NCI-H1048 (cell line): ENCODE data around the gene MCEMP1.

Source experiments
- DNase-seq: peaks from one replicate; lab custom pipeline; 2025; lab: John Stamatoyannopoulos, UW

Gene MCEMP1, protein sequence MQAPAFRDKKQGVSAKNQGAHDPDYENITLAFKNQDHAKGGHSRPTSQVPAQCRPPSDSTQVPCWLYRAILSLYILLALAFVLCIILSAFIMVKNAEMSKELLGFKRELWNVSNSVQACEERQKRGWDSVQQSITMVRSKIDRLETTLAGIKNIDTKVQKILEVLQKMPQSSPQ

DNA sequence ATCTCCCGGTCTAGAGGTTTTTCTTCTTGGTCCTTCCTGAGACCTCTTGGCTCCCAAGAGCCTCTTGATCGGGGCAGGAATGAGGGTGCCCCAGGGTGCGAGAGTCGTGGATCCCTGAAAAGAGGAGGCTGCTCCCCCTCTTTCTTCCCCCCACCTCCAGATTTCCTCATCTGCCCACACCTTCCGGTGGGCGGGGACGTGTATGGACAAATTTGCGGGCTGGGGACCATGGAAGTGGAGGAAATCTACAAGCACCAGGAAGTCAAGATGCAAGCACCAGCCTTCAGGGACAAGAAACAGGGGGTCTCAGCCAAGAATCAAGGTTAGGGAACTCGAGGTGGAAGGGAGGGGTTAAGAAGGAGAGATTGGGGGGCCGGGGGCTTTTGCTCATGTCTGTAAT lies at the start of gene MCEMP1:
Gene MCEMP1 (plus strand): TSS at position 237 of the 400 bp plus-strand sequence. CDS start 31 bp downstream, at position 268.
- no peak for DNase-seq

DNA sequence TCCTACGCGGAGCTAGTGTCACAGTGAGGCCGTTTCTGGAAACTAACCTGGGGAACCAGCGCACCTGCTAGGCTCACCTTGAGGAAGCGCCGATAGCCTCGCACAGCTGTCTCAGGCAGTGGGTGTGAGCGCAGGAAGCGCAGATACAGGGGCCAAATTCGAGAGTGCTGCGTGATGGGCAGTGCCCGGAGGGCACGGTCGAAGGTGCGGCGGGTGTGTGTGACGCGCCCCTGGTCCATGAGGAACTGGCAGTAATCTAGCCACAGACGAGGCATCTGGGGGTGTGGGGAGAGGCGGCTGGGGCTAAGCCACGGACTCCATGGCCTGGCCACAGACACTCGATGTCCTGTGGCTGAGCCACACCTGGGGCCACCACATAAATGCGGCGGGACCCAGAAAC lies 49.7 kb upstream of the MCEMP1 start:
- no peak for DNase-seq

DNA sequence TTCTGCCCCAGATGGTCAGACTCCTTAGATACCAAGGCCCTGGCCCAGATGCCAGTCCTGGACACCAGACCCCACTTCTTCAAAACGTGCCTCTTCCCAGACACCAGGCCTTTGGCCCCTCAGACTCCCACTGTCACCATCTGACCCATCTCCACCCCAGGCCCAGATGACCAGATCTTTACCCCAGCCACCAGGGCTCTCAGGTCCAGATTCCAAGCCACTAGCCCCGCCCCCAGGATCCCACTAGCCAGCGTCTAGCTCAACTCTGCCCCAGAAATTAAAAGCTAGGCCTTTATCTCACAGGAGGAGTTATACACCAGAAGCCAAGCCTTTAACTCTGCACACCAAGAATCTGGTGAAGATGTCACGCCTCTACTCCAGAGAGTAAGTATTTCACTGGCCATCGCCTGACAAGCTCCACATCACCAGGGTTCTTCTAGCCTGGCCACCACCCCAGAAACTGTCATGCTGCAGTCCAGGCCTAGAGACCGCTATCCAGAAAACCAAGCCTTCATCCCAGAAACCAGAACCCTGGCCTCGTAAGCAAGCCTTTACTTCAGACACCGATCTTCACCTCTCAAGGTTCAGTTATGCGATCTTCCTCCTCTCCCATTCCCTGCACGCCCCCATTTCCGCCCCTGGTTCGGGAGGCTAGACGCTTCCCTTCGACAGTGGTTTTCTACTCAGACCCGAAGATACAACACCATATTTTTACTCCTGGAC lies 48.1 kb upstream of the MCEMP1 start:
- no peak for DNase-seq

GRCh38 chr19:7629347-7630054 lies 47.4 kb upstream of the MCEMP1 start, which contains the start of the genes PET100 and XAB2:
TSS of gene PET100 (plus strand) at chr19:7629793. CDS start at chr19:7629834, 41 bp downstream.
TSS of gene XAB2 (minus strand) at chr19:7629545. CDS start at chr19:7629527, 18 bp downstream.
- peak; percentile 95 for DNase-seq

GRCh38 chr19:7631577-7631976 lies 45.3 kb upstream of the MCEMP1 start:
- DNase-seq = no peak

DNA sequence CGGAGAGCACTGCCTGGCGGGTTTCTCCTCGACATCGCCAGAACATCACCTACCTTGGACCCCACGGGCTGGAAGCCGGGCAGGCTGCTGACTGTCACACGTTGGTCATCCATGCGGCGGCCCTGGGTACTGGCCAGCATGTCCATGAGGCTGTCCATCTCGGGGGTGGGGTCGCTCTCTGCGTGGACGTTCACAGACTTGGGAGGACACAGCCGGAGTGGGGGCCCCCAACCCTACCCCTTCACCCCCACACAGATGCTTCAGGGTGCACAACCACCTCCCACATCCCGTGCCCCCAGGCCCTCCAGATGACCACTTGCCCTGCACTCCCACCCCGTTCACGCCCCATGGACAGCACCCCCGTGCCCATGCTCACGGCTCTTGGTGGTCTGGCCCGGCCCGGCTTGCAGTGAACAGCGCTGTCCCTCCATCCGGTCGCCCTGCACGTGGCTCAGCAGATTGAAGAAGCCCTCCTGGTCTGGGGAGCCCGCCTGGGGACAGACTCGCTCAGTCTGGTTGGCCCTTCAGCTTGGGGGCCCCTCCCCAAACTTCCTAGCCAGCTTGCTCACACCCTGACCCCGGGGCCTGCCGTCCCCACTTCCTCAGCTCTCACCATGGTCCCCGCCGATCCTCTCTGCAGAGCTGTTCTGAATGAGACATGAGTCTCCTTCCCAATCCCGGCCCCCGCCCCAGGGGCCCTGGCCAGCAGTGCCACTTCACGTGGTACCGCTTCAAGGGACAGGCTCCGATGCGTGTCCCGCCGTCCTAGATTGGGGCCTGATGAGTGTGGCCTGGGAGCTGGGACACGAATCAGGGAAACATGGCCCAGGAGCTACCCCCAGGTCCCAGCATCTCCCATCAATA lies 44.3 kb upstream of the MCEMP1 start:
- DNase-seq = no peak

DNA sequence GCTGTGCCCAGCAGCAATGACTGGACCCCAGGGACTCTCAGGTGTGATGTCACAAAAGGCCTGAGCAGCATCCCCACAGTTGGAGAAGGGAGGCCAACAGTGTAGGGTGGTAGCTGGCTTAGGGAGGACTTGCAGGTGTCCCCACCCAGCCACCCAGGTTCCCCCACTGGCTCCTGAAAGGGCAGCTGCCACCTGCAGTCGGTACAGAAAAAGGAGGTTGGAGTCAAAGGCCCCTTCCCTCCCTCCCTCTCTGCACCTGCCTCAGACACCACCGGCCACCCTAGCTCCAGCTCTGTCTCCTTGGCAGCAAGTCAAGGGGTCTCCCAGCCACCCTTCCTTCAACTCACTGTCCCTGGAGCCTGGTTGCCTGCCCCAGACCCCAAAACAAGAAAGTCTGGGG lies 43.2 kb upstream of the MCEMP1 start, which contains the start of gene PCP2:
Gene PCP2 (minus strand): TSS at position 22 of the 400 bp plus-strand sequence. CDS start 262 bp downstream, outside the sequence.
- no peak for DNase-seq

DNA sequence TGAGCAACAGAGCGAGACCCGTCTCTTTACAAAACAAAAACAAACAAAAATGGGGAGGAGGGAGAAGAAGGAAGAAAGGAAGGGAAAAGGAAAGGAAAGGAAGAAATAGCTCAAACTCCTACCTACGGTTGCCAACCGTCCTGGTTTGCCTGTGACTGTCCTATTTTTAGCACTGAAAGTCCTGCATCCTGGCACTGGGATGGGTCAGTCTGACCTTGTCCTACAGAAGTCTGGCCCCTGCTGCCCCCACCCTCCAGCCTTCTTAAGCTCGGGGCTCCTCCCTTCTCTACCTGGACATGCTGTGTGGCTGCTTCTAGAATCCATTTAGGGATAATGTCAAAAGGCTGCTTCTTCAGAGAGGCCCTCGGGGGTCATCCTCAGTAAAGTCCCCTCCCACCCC lies 41.2 kb upstream of the MCEMP1 start:
- no peak for DNase-seq

DNA sequence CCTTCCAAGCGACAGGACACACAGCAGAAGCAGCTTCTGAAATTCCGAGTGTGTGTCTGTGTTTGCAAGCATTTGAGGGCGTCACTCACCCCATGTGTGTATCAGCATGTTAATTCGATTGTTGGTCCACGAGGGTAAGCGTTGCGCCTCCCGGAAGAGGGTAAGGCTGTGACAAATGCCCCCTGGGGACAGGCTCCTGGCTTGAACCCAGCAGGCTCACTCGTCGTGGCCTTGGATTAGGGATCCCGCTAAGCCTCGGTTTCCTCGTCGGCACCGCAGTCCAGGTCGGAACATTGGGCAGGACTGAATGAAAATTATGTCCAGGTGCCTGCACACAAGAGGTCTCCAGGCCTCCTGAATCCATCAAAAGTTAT lies 40.6 kb upstream of the MCEMP1 start:
- no peak for DNase-seq

DNA sequence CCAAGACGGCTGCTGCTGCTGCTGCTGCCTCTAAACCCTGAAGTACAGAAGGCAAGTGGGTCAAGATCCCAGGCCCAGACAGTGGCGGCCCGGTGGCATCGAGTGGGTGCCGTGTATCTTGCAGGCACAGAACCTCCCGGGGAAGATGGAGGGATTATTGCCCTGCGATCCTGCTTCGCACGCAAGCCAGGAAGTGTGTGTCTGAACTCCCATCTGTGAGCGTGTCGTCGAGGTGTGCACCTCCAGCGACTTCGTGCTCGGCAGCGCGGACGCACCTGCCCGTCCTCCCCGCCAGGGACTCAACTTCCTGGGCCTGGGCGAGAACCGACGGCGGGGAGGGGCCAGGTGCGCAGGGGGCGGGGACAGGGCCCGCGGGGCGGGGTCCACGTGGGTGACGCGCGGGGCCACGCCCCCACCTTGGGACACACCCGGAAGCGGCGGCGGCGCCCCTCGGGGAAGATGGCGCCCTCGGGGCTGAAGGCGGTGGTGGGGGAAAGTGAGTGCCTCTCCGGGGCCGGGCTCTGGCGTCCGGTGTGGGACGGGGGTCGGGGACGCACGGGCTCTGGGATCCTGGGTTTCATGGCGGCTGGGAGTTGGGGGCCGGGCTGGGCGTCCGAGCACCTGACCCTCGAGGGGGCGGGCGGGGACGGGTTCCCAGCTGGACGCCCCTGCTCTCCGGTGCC lies 40.1 kb upstream of the MCEMP1 start, which contains the start of gene STXBP2:
Gene STXBP2 (plus strand): TSS at position 420 of the 683 bp plus-strand sequence. CDS start 40 bp downstream, at position 460.
- peak; percentile 13 for DNase-seq

- no peak for DNase-seq
Measured at GRCh38 chr19:7637374-7638256, 39.3 kb upstream of the MCEMP1 start.

- DNase-seq = no peak
Measured at GRCh38 chr19:7638802-7639465, 38.0 kb upstream of the MCEMP1 start.

DNA sequence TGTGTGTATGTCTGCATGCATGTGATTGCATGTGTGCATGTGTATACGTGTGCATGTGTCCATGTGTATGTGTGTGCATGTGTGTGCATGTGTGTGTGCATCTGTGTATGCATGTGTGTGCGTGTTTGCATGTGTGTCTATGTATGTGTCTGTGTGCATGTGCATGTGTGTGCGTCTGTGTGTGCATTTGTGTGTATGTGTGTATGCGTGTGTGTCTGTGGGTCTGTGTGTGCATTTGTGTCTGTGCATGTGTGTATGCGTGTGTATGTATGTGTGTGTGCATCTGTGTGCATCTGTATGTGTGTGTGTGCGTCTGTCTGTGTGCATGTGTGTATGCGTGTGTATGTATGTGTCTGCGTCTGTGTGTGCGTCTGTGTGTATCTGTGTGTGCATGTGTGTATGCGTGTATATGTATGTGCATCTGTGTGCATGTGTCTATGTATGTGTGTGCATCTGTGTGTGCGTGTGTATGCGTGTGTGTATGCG lies 37.0 kb upstream of the MCEMP1 start:
- no peak for DNase-seq

DNA sequence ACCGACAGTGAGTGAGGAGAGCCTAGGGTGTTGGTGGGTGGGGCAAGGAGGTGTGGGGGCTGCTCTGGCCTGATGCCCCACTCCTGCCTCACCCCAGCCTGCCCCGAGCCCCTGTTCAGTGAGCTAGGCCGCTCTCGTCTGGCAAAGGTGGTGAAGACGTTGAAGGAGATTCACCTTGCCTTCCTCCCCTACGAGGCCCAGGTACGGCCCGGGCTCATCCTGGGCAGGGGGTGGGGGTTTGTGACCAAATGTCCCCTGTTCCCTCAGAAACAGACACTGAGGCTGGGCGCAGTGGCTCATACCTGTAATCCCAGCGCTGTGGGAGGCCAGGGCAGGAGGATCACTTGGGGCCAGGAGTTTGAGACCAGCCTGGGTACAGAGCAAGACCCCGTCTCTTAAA lies 36.1 kb upstream of the MCEMP1 start:
- DNase-seq = no peak

- no peak for DNase-seq
Measured at GRCh38 chr19:7641290-7642276, 35.3 kb upstream of the MCEMP1 start.

GRCh38 chr19:7642295-7643030 lies 34.4 kb upstream of the MCEMP1 start:
- DNase-seq = no peak

DNA sequence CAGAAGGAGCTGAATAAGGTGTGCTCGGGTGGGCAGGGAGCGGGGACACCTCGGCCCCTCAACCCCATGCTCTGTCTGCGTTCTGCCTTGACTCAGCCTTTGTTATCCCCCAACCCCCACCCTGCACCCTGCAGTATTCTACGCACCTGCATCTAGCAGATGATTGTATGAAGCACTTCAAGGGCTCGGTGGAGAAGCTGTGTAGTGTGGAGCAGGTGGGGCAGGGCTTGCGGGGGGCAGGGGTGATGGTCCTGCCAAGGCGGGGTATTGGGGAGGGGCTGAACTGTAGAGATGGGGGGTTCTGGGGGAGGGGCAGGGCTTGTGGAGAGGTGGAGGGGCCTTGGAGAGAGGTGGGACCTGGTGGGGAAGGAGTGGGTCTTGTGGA lies 33.9 kb upstream of the MCEMP1 start:
- no peak for DNase-seq
